SW 1271 (cell line): ENCODE measurements around the gene KCNK13.

Experiments
- DNase-seq, 2 experiments: peaks; one replicate each; lab custom pipeline; 2025; lab: John Stamatoyannopoulos, UW

The KCNK13 gene

DNA sequence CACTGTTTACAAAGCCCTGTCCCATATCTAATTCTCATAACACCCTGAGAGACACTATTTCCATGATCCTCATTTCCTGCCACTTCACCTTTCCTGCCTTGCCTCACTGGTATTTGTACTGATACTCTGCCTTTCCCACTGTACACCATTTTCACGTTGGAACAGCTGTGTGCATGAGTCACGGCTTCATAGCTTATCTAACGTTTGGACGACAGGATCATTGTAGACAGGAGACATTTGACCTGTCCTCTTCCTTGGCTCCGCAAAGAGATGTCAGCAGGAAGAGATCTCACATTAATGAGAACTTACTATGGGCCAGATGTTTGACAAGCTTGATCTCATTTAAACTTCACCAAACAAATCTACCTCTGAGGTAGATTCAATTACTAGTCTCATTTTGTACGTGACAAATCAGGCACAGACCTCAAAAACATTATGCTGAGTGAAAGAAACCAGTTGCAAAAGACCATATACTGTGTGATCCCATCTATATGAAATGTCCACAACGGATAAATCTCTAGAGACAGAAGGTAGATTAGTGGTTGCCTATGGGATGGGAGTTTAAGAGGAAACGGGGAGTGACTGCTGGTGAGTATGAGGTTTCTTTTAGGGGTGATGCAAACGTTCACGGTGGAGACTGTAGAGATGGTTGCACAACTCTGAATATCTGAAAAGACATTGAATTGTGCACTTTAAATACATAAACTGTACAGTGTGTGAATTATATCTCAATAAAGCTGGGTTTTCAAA, 71.2 kb downstream of the KCNK13 start:
- DNase-seq: no peak

DNA sequence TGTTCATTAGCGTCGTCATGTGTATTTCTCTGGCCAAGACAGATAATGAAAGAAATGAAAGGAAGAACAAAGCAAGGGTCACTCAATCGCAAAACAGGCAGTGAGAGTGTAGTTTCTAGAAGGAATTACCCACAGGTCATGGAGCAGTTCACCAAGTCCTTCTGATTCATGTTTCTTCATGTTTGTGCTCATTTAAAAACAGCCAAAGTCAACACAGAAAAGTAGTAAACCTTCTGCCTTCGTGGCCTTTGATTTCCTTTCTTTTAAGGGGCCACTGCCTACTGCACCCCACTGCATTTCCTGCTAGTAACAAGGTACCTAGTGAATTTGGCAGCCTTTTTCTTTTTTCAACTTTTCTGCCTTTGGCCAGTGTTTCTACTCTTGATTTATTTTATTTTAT, 75.1 kb downstream of the KCNK13 start:
- no peak for DNase-seq

DNA sequence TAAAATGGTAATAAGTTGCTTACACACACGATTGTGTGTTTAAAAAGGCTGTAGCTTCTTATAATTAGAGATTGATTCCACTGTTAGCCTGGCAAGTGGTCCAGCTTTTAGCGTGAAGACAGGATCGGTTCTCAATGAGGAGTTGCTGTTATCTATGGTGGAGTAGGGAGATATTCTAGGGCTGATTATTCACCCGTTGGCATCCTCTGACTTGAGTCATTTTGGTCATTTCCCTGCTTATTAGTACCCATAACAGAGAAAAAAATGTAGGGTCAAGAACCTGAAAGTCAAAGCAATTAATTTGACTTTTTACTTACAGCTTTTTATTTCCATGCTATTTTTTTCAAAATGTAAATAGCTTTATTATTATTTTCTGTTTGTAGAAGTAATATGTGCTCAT, 76.0 kb downstream of the KCNK13 start:
- DNase-seq: no peak

DNA sequence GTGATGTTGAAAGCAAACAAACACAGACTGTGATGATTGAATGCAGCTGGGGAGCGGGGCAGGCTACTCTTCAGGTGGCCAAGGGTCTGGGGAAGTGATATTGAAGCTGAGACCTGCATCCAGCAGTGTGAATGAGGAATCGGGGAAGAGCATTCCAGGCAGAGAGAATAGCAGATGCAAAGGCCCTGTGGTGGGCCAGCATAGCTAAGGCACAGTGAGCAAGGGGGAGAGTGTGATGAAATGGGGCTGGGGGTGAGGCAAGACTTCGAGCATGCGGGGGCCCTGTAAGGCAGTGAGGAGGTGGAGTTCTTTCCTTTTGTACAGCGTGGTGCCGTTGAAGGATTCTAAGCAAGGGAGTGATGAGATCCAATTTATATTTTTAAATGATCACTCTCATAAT, 77.4 kb downstream of the KCNK13 start:
- DNase-seq: no peak

DNA sequence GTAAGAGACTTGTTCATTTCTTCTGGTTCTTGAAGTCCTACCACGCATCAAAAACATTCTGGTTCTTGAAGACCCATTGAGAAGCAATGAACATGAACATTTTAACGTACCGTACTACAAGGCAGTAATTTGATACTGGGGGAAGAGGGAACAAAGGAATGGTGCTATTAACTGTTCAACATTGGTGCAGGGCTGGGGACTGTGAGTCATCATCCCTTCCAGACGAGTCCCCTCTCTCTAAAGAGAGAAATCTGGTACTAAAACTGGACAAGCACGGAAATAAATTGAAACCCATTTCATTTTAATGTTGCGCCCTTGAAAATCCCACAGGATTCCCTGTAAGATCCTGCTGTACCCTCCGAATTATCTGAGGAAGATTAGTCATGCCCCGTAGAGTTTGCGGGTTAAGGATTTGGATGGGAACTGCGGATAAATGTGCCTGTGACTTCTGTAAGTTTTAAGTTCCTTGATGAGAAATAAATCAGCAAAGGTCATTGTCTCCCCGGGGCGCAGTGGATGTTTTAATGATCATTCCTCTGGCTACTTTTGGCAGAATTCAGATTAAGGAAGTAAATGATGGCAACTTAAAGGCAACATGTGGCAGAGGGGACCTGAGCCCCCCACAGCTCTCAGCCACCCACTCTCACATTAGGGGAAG, 78.6 kb downstream of the KCNK13 start:
- no peak for DNase-seq

DNA sequence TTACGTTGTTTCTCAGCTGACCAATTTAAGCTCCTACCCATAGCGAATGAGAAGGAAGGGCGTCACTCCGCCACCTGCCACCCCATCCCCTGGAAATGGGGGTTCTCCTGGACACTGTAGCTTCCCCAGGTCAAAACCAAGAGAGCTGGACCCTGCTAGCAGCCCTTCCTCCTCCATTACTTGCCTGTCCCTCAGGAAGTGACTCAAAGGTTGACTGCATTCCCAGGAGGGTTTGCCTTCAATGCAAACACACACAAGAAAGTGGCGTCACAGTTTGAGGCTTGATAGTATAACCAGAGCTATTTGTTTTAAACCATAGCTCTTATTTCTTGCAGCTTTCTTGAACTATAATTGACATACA, 79.1 kb downstream of the KCNK13 start:
- peak; percentile 6 to 25 for DNase-seq

DNA sequence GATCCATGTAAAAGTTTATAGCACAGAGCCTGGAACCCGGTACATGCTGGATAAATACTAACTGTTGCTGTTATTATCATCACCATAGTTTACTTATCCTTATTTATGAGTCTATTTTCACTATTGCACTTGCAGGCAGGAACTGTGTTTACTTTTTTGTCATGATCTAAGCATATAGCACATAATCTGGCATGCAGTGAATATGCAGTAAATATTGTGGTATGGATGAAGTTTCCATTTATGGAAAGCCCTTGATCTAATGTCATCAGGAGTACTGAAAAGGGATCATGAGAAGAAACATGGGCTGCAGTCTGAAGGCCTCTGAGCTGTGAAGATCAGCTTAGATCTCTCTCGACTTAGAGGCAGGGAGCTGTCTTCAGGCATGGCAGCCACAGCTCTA, 91.6 kb downstream of the KCNK13 start:
- no peak for DNase-seq

DNA sequence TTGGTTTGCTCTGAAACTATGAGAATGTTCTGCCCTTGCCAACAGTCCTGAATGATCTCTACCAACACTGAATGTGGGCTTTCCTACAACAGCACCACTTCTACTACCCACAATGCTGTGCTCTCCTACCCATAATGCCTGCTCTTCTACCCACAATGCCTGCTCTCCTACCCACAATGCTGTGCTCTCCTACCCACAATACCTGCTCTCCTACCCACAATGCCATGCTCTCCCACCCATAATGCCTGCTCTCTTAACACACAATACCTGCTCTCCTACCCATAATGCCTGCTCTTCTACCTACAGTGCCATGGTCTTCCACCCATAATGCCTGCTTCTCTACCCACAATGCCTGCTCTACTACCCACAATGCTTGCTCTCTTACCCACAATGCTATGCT, 92.3 kb downstream of the KCNK13 start:
- no peak for DNase-seq

DNA sequence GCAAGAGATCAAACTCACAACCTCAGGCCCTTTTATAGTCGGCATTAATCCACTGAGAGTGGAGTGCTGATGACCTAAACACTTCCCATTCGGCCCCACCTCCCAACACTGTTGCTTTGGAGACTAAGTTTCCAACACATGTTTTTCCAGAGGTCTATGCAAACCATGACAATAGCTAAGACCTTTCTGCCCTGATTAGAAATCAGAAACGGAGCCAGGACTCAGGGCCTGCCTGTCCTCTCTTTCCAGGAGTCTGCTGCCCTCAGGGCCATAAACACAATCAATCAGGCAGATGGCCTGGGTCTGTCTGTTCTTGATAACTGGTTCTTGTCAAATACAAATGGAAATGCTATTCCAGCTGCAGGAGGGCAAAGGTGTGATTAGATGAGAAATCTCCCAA, 97.4 kb downstream of the KCNK13 start:
- DNase-seq: no peak

DNA sequence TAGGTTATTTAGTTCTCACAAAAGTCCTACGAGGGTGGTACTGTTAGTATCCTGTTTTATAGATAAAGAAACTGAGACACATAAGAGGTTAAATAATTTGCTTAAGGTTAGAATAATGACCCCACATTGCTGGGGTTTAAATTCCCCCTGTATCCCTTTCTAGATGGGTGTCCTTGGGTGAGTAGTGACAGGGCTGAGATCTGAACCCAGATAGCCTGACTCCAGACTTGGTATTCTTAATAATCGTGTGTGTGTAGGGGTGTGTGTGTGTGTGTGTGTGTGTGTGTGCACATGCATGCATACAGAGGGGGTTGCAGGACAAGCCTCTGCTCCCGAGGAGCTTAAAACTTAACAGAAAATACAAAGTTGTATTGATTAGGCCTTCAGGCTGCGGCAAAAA, 97.9 kb downstream of the KCNK13 start:
- no peak for DNase-seq

DNA sequence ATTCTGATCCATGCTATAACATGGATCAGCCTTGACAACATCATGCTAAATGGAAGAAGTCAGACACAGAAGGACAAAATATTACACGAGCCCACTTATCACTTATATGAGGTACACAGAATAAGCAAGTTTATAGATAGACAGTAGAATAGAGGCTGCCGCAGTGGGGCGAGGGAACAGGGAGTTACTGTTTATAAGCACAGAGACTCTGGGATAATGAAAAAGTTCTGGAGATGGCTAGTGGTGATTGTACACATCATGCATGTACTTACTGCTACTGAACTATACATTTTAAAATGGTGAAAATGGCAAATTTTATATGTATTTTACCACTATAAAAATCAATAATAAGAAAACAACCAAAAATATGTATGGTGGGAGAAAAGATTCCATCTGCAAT, 99.3 kb downstream of the KCNK13 start:
- no peak for DNase-seq

DNA sequence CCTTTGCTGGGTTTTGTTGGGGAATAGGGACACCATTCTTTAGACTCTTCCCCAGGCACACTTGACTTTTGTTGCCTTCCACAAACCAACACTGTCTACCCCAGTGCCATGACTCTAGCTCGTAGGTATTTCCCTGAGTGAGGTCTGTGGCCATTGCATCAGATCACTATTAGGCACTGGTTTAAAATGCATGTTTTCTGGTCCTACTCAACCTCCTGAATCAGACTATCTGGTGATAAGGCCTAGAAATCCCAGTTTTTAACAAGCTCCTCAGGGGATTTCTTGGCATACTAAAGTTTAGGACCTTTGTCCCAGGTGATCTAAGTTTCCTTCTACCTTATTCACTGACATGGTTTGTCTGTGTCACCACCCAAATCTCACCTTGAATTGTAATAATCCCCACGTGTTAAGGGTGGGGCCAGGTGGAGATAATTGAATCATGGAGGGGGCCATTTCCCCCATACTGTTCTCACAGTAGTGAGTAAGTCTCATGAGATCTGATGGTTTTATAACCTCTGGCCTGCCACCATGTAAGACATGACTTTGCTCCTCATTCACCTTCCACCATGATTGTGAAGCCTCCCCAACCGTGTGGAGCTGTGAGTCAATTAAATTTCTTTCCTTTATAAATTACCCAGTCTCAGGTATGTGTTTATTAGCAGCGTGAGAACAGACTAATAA, 106.8 kb downstream of the KCNK13 start:
- no peak for DNase-seq

DNA sequence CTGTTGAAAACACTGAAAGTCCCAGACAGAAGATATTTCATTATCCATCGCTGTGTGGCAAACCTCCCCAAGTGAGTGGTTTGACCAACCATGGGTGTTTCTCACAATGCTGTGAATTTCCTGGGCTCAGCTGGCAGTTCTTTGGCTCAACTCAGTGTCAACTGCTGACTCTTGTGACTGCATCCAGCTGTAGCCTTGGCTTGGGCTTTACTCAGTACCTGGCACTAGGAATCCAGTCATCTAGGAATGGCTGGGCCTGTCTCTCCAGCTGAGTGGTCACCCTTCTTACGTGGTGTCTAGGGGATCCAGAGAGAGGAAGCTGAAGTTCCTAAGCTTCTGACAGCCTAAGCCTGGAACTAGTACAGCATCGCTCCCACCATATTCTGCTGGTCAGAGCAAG, 113.8 kb downstream of the KCNK13 start:
- no peak for DNase-seq

DNA sequence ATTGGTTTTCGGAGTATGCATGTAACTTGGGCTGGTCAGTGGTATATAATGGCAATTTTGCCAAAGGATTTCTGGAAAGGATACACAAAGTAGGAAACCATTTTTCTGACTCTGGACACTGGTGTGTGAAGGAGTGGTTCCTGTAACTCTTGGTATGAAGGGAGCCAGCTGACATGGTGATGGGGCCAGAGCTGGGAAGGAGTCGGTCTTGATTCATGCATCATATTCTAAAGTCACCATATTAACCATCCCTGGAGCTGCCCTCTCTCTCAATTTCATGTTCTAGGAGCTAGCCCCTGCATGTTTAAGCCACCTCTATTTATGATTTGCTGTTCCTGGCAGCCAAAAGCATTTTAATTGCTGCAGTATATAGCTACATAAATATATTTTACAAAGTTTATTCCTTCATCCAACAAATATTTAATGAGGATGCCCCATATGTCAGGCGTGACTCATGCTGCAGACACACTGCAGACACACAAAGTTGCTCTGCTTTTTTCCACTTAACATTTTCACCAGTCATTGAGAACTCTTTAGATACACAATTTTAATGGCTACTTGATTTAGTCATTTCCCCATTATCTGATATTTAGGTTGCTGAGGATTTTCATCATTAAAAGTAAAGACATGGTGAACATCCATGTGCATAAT, 115.9 kb downstream of the KCNK13 start:
- DNase-seq: no peak

DNA sequence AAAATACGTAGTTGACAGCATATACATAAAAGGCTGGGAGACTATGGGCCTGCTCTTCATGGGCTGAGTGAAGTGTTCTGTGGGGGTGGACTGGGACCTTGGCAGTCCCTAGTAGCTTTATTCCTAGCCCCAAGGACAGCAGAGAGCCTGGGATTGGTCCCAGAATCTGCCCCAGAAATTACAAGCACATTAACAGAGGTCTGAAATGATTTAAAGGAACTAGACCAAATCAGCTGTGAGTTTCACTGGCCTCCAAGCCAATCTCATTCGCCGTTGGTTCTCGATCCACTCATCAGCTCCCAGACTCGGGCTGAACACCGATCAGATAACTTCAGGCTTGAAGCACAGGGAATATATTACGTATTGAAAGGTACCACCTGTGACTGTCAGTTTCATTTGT, 117.6 kb downstream of the KCNK13 start:
- DNase-seq: no peak

DNA sequence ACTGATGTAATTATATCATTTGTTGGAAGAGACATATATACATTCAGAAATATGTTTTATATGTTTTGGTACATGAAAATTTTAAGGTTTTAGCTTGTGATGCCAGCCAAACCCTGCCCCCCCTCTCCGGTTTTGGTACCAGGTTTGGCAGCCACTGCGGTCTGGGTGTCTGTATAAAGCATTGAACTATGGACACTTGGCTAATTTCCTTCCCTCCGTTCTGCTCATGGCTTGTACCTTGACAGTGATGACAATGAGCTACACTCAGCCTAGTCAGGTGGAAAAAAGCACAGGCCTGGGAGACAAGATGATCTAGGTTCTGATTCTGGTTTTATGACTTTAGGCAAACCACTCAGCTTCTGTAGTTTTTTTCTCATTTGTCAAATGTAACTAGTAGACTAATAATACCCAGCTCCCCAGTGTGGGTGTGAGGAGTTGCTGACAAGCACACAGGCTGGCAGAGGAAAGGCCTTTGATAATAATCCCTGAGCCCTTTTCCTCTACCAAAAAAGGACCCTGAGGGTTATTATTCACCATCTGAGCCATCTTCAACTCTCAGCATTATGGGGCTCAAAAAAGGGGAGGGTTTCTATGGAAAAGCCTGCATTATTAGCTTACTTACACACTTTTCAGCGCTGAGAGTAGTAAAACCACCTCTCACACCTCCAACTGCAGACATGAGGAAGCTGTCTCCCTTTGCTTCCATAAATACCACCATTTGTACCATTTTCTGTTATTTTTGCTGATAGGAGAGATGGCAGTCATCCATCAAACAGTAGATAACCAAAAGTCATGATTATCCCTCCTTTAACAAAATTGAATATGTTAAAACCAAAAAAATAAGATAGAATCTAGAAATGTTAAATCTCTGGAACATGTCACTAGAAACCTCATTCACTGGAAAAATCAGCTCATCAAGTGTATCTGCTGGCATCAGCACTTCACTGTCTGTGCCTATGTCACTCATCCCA, 118.3 kb downstream of the KCNK13 start:
- DNase-seq: no peak

DNA sequence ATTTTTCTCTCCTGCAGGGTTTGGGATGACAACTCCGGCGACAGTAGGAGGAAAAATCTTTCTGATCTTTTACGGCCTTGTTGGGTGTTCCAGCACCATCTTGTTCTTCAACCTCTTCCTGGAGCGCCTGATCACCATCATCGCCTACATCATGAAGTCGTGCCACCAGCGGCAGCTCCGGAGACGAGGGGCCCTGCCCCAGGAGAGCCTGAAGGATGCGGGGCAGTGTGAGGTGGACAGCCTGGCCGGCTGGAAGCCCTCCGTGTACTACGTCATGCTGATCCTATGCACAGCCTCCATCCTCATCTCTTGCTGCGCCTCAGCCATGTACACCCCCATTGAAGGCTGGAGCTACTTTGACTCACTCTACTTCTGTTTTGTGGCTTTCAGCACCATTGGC, 122.3 kb downstream of the KCNK13 start:
- DNase-seq: no peak

DNA sequence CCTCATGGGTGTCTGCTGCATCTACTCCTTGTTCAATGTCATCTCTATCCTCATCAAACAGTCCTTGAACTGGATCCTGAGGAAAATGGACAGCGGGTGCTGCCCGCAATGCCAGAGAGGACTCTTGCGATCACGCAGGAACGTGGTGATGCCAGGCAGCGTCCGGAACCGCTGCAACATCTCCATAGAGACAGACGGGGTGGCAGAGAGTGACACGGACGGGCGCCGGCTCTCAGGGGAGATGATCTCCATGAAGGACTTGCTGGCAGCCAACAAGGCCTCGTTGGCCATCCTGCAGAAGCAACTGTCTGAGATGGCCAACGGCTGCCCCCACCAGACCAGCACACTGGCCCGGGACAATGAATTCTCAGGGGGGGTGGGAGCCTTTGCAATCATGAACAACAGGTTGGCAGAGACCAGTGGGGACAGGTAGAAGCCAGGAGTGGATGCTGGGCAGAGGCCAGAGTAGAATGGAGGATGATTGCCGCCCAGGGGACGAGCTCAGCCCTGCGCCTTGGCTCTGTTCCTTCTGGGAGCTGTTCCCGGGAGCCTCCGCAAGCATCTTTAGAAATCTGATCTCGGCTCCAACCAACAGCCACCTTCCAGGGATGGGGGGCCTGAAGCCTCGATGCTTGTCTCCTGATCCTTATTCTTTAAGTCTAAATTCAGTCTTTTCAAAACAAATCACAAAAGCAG, 122.9 kb downstream of the KCNK13 start:
- no peak for DNase-seq

DNA sequence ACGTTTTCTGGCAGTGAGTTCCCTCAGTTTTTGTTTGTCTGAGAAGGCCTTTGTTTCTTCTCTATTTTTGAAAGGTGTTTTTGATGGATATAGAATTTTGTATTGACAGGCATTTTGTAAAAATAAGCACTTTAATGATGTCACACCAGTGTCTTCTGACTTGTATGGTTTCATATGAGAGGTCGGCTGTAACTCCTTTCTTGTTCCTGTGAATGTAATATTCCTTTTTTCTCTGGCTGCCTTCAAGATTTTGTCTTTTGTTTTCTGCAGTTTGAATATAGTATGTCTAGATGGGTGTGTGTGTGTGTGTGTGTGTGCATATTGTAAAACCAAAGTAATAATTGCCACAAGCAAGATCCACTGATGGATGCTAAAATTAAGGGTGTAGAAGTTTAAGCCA, 126.8 kb downstream of the KCNK13 start:
- no peak for DNase-seq

DNA sequence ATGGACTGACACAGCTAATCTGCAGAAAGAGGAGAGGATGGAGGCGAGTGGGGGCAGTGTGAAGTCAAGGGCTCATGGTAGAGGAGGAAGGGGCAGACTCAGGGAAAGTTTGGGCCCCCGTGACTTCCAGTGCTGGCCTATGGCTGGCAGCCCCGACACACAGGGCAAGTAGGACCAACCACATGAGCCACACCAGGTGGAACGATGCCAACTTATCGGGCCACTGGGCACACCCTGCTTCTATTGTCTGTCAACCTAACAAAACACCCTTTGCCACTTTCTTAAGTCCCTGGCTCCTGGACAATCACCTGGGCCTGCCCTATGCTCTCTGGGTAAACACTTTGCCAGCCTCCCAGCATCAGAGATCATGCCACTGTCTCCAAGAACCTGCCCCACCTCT, 129.4 kb downstream of the KCNK13 start:
- DNase-seq: no peak

DNA sequence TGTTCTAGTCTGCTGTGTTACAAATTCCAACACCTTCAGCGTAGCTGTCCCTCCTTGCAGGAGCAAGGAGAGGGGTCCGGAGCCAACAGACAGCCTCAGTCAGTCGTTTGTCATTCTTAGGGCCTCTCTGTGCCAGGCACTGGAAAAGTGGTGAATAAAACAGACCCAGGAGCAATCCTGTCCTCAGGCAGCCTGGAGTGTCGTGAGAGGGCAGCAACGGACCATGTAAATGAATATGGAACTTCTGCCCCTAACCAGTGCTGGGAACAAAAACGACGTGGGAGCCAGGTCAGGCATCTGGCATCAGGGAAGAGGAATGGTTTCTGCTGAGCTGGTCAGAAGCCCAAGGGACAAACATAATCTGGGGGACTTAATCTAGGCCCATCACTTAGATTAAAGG, 129.8 kb downstream of the KCNK13 start:
- DNase-seq: no peak
